A673 (cell line): ENCODE results near the gene BMPR1A.

Experiments used
- CTCF ChIP-seq: fragments of 300-800, 200-600 bp; sonication (generic); conservative IDR thresholded peaks from 2 replicates; pipeline ENCODE4 v1.5.1; 2017; ENCODE audit warnings: low read depth, mild to moderate bottlenecking, antibody characterized with exemption, low read length, moderate library complexity, mixed read lengths
- EZH2 ChIP-seq: fragments of 200-600 bp; sonication (generic); IDR thresholded peaks from 2 replicates; pipeline ENCODE4 v1.6.1; 2017; ENCODE audit warnings: borderline replicate concordance, low read depth, mild to moderate bottlenecking, mixed read lengths, antibody characterized with exemption, low read length; ENCODE audit not compliant: poor library complexity, severe bottlenecking

- TF ChIP-seq CTCF, result no peak
- TF ChIP-seq EZH2, result no peak
Observed at GRCh38 chr10:86711513-86712316, 44.7 kb upstream of the BMPR1A start.
